ENCODE results near the gene WSCD1. TPM values are rescaled to one million over a fixed set of nuclear protein-coding genes. Genes with fewer than 3 reads are reported as not detected.

WSCD1 gene
- total RNA-seq, 2 experiments from 2014 or later: not detected

DNA sequence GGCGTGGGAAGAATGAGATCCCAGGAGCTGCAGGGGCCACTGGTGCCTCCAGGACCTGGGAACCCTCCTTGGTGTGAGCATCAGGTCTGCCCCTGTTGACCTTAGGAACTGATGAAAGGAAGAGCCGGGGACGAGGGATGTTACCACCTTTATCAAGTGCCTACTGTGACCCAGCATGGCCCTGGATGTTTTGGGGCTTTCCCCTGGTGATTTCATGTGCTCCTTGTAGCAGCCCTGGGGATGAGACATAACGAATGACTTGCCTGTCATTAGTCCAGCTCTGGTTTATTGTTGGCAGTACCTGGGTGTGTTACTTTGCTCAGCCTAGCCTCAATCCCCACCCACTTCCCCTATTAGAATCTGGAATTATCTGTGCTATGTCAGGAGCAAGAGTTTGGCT is 39.9 kb downstream of the WSCD1 start:
- no peak overlapping the region for H3K4me3 Mint-ChIP-seq
- peaks cover 5% of the 10 kb centered on the region for H3K9me3 Mint-ChIP-seq
- H3K27ac Mint-ChIP-seq: no peak overlapping the region
- POLR2A ChIA-PET: no interaction called here
- no peaks in the 10 kb centered on the region for H3K4me1 Mint-ChIP-seq
- no peak for ATAC-seq (ENCODE audit: low read depth)
- H3K36me3 Mint-ChIP-seq: no peaks in the 10 kb centered on the region
- DNase-seq: no peak
- H3K27me3 Mint-ChIP-seq: peaks cover 5% of the 10 kb centered on the region

- H3K27ac Mint-ChIP-seq: no peak overlapping the region
- no peaks in the 10 kb centered on the region for H3K36me3 Mint-ChIP-seq
- ATAC-seq (ENCODE audit: low read depth): no peak
- H3K4me3 Mint-ChIP-seq: no peak overlapping the region
- H3K9me3 Mint-ChIP-seq: peaks cover 5% of the 10 kb centered on the region
- H3K4me1 Mint-ChIP-seq: no peaks in the 10 kb centered on the region
- POLR2A ChIA-PET: no interaction called here
- H3K27me3 Mint-ChIP-seq: peaks cover 5% of the 10 kb centered on the region
- no peak for DNase-seq
These were observed 40.4 kb downstream of the WSCD1 start for GRCh38 chr17:6110592-6110991.

GRCh38 chr17:6120351-6120750 is 50.2 kb downstream of the WSCD1 start:
- H3K36me3 Mint-ChIP-seq: no peaks in the 10 kb centered on the region
- H3K9me3 Mint-ChIP-seq: peaks cover 2% of the 10 kb centered on the region
- H3K27me3 Mint-ChIP-seq: peaks cover 5% of the 10 kb centered on the region
- no peak for ATAC-seq (ENCODE audit: low read depth)
- DNase-seq: no peak
- no peak overlapping the region for H3K27ac Mint-ChIP-seq
- no peaks in the 10 kb centered on the region for H3K4me1 Mint-ChIP-seq
- POLR2A ChIA-PET: no interaction called here
- H3K4me3 Mint-ChIP-seq: no peak overlapping the region

DNA sequence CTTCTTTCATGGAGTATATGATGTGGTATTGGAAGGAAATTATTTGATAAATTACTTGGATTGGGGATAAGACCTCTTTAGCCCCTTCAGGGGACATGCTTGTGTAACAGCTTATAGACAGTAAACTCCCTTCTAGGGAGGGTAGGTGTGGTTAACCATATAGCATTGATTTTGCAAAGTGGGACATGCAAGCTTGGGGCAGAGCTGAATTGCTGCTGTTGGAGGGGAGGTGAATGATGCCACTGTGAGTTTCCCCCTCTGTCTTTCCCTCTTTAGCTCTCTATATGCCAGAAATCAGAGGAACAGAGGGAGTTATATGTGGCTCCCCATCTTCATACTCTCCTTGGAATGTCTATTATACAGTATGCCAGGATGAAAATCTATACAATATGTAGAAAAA is 54.7 kb downstream of the WSCD1 start:
- H3K27me3 Mint-ChIP-seq: peaks cover 2% of the 10 kb centered on the region
- H3K4me3 Mint-ChIP-seq: no peak overlapping the region
- POLR2A ChIA-PET: no interaction called here
- ATAC-seq (ENCODE audit: low read depth) (no peak), DNase-seq (no peak)
- no peaks in the 10 kb centered on the region for H3K4me1 Mint-ChIP-seq
- H3K27ac Mint-ChIP-seq: no peak overlapping the region
- H3K9me3 Mint-ChIP-seq: peaks cover 2% of the 10 kb centered on the region
- no peaks in the 10 kb centered on the region for H3K36me3 Mint-ChIP-seq

DNA sequence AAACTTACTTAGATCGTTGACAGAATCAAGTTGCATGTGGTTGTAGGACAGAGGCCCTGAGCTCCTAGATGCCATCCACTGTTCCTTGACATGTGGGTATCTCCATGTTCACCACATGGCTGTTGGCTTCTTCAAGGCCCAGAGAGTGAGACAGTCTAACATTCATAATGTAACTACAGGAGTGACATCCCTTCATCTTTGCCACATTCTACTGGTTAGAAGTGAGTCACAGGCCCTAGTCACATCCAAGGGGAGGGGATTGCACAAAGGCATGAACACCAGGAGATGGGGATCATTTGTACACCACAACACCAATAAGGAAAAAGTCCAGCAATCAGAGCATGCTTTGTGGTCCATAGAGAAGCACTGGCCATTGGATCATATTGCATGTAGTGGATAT is 56.6 kb downstream of the WSCD1 start:
- Mint-ChIP-seq H3K27ac (no peak overlapping the region), H3K36me3 (no peaks in the 10 kb centered on the region), H3K4me3 (no peak overlapping the region), H3K27me3 (peaks cover 2% of the 10 kb centered on the region), H3K9me3 (peaks cover 2% of the 10 kb centered on the region), H3K4me1 (no peaks in the 10 kb centered on the region)
- POLR2A ChIA-PET: no interaction called here
- DNase-seq (no peak), ATAC-seq (ENCODE audit: low read depth) (no peak)

DNA sequence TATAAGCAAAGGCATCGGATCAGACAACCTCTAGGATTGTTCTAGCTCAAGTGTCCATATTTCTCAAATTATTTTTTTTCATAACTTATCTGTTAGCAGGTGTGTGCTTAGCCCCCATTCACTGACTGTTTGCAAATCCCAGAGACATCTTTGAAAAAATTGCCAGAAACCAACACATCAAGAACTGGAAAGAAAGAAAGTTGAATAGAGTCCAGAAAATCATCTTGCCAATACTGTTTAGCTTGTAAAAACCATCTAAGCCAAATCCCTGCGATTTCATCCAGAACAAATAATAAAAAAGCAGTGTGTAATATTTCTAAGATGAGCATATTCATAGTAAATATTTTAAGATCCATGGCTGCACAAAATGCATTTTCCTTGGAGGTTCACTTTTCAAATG is 64.5 kb downstream of the WSCD1 start:
- POLR2A ChIA-PET: no interaction called here
- no peaks in the 10 kb centered on the region for H3K36me3 Mint-ChIP-seq
- DNase-seq (no peak), ATAC-seq (ENCODE audit: low read depth) (no peak)
- H3K27ac Mint-ChIP-seq: no peak overlapping the region
- H3K4me3 Mint-ChIP-seq: no peak overlapping the region
- peaks cover 4% of the 10 kb centered on the region for H3K27me3 Mint-ChIP-seq
- H3K9me3 Mint-ChIP-seq: no peaks in the 10 kb centered on the region
- no peaks in the 10 kb centered on the region for H3K4me1 Mint-ChIP-seq

GRCh38 chr17:6135236-6135635 is 65.1 kb downstream of the WSCD1 start:
- Mint-ChIP-seq H3K27ac (no peak overlapping the region), H3K4me3 (no peak overlapping the region), H3K9me3 (no peaks in the 10 kb centered on the region), H3K4me1 (no peaks in the 10 kb centered on the region), H3K36me3 (no peaks in the 10 kb centered on the region), H3K27me3 (peaks cover 4% of the 10 kb centered on the region)
- POLR2A ChIA-PET: no interaction called here
- no peak for DNase-seq
- no peak for ATAC-seq (ENCODE audit: low read depth)

GRCh38 chr17:6135996-6136395 is 65.8 kb downstream of the WSCD1 start:
- DNase-seq: no peak
- H3K27ac Mint-ChIP-seq: no peak overlapping the region
- no peak for ATAC-seq (ENCODE audit: low read depth)
- no peaks in the 10 kb centered on the region for H3K36me3 Mint-ChIP-seq
- H3K4me1 Mint-ChIP-seq: no peaks in the 10 kb centered on the region
- no peaks in the 10 kb centered on the region for H3K9me3 Mint-ChIP-seq
- POLR2A ChIA-PET: no interaction called here
- peaks cover 4% of the 10 kb centered on the region for H3K27me3 Mint-ChIP-seq
- no peak overlapping the region for H3K4me3 Mint-ChIP-seq

DNA sequence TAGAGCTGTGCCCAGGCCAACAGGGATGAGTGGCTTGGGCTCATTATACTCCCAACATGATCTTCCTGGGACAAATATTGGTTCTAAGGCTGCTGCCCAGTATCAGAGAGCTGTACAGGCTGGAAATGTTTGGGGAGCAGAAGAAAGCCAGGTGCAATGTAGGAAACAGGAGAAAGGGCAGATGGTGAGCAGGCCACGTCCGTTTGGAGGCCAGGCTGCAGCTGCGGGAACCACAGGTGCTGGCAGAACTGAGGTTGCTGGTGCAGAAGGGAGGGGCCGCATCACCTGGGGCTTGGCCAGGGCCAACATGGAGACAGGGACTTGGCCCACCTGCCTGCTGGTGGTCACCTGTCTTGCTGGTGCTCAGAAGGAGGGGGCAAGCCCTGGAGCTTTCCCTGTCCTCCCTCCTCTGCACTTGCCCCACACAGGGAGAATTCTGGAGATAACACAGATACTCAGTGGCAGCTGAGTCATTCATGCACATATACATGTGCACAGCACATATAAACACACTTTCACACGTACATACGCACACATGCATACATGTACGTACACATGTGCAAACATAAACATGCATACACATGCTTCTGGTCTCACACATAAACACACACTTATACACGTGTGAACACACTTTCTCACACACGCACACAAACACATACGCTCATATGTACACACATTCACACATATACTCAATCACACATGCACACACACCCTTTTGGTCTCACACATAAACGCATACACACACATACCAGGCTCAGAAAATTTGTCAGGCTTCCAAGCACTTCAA is 67.7 kb downstream of the WSCD1 start:
- no peak for ATAC-seq (ENCODE audit: low read depth)
- POLR2A ChIA-PET: no interaction called here
- Mint-ChIP-seq H3K4me3 (no peak overlapping the region), H3K36me3 (no peaks in the 10 kb centered on the region), H3K4me1 (no peaks in the 10 kb centered on the region), H3K9me3 (no peaks in the 10 kb centered on the region), H3K27ac (no peak overlapping the region), H3K27me3 (peaks cover 4% of the 10 kb centered on the region)
- no peak for DNase-seq

GRCh38 chr17:6138761-6139446 is 68.7 kb downstream of the WSCD1 start:
- Mint-ChIP-seq H3K4me3 (no peak overlapping the region), H3K27me3 (peaks cover 4% of the 10 kb centered on the region), H3K27ac (no peak overlapping the region), H3K36me3 (no peaks in the 10 kb centered on the region), H3K9me3 (no peaks in the 10 kb centered on the region), H3K4me1 (no peaks in the 10 kb centered on the region)
- DNase-seq: no peak
- ATAC-seq (ENCODE audit: low read depth): no peak
- POLR2A ChIA-PET: no interaction called here

DNA sequence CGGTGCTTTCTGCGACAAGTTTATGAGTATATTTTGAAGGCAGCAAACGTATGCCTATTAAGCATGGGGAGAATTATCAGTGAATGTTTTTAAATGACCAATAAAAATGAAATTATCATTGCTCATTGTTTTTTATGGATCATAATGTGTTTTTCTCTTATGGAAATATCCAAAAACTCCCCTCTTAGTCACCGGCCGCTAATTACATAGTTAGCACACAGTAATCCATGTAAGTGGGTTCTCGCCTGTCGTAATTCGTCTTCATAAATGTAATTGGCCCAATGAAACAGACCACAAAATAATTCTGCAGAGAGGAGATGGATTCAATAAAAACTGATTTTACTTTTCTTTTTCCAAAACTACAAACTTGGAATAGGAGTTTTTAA is 69.3 kb downstream of the WSCD1 start:
- ATAC-seq (ENCODE audit: low read depth) (no peak), DNase-seq (no peak)
- H3K4me3 Mint-ChIP-seq: no peak overlapping the region
- H3K36me3 Mint-ChIP-seq: no peaks in the 10 kb centered on the region
- H3K4me1 Mint-ChIP-seq: no peaks in the 10 kb centered on the region
- H3K9me3 Mint-ChIP-seq: no peaks in the 10 kb centered on the region
- POLR2A ChIA-PET: no interaction called here
- peaks cover 4% of the 10 kb centered on the region for H3K27me3 Mint-ChIP-seq
- no peak overlapping the region for H3K27ac Mint-ChIP-seq

DNA sequence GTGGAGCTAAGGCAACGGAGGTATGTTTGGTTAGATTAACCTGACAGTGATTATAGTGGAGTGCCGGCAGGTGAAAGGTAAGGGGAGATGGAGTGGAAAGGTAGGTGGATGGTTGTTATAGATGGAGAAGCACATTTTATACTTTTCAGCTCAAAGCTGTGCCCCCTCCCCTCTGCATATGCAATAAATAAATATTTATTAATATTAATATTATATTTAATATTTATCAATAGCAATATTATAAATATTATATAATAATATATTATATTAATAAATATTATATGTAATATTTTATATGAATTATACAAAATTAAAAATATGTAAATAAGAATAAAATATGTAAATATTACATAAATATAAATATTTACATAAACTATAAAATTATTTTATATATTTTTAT is 70.0 kb downstream of the WSCD1 start:
- no peaks in the 10 kb centered on the region for H3K4me1 Mint-ChIP-seq
- H3K4me3 Mint-ChIP-seq: no peak overlapping the region
- no peaks in the 10 kb centered on the region for H3K36me3 Mint-ChIP-seq
- H3K27me3 Mint-ChIP-seq: peaks cover 2% of the 10 kb centered on the region
- POLR2A ChIA-PET: no interaction called here
- ATAC-seq (ENCODE audit: low read depth) (no peak), DNase-seq (no peak)
- H3K9me3 Mint-ChIP-seq: peaks cover 2% of the 10 kb centered on the region
- no peak overlapping the region for H3K27ac Mint-ChIP-seq

DNA sequence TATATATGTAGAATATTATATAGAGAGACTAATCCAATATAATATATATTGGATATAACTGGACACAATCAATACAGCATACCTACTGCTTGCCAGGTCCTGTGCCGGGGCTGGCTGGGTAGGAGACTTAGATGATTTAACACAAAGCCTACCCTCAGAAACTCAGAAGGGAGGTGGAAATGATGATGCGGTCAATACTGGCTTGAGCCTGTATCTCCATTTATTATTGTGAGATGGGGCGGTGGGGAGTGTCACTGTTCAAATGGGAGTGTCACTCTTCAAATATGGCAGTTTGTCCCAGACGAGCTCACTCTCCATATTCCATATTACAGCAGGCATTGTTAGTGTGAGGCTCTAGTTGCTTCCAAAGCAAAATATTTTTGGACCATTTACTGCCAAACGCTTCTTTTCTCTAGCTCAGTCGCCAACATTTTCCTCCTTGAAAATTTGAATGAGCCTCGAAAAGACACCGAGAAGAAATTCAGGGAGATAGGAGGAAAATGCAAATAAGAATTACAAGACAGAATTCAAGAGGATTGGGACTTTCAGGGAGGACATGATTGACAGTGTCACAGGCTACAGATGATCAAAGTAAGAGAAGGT is 70.7 kb downstream of the WSCD1 start:
- peaks cover 3% of the 10 kb centered on the region for H3K9me3 Mint-ChIP-seq
- POLR2A ChIA-PET: no interaction called here
- no peak for DNase-seq
- H3K4me3 Mint-ChIP-seq: no peak overlapping the region
- H3K36me3 Mint-ChIP-seq: no peaks in the 10 kb centered on the region
- peaks cover 2% of the 10 kb centered on the region for H3K27me3 Mint-ChIP-seq
- H3K27ac Mint-ChIP-seq: no peak overlapping the region
- H3K4me1 Mint-ChIP-seq: no peaks in the 10 kb centered on the region
- no peak for ATAC-seq (ENCODE audit: low read depth)

DNA sequence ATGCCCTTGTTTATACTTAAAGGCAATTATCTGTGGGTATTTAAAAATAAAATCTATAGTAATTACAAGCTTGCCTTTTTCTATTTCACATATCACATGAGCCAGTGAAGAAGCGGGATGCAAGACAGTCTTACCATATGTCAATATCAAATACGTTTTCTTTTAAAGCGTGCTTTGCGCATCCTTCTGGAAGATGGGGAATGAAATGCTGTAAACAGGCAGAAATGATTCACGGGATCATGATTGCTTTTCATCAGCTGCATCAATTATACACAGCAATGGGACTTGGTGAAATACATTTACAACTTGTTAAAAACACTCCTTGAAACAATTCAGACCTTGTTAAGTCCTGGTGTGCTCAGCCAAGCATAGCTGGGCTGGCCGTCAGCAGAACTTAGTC is 72.5 kb downstream of the WSCD1 start:
- H3K27me3 Mint-ChIP-seq: no peaks in the 10 kb centered on the region
- H3K9me3 Mint-ChIP-seq: peaks cover 3% of the 10 kb centered on the region
- no peak overlapping the region for H3K4me3 Mint-ChIP-seq
- no peaks in the 10 kb centered on the region for H3K4me1 Mint-ChIP-seq
- DNase-seq: no peak
- POLR2A ChIA-PET: no interaction called here
- no peaks in the 10 kb centered on the region for H3K36me3 Mint-ChIP-seq
- no peak for ATAC-seq (ENCODE audit: low read depth)
- H3K27ac Mint-ChIP-seq: no peak overlapping the region
